ENCODE measurements around the gene KRT2.

DNA sequence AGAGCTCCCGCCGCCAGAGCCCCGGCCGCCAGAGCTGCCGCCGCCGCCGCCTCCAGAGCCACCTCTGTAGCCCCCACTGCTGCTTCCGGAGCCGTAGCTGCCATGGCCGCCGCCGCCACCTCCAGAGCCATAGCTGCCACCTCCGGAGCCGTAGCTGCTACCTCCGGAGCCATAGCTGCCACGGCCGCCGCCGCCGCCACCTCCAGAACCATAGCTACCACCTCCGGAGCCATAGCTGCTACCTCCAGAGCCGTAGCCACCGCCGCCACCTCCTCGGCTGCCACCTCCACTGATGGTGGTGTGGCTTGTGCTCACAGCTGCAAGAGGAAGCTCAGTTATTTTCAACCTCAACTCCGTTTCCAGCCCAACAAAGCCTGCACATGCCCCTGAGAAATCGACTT lies 23.3 kb upstream of the KRT2 start:
- TF ChIP-seq, protein P1, sequence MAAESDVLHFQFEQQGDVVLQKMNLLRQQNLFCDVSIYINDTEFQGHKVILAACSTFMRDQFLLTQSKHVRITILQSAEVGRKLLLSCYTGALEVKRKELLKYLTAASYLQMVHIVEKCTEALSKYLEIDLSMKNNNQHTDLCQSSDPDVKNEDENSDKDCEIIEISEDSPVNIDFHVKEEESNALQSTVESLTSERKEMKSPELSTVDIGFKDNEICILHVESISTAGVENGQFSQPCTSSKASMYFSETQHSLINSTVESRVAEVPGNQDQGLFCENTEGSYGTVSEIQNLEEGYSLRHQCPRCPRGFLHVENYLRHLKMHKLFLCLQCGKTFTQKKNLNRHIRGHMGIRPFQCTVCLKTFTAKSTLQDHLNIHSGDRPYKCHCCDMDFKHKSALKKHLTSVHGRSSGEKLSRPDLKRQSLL (tag by site-specific recombination; IDR thresholded peaks at IDR 0.05) = no peak
- TF ChIP-seq ZNF654 (tag by site-specific recombination; IDR thresholded peaks at IDR 0.05; ENCODE audit: low read depth) (no peak), ZNF112 (tag by site-specific recombination; IDR thresholded peaks at IDR 0.05) (no peak)
